GM12872 (cell line): ENCODE data around the gene IL1RAPL2.

Source experiments
- CTCF ChIP-seq: IDR thresholded peaks from 3 replicates; pipeline ENCODE4 v1.5.1; 2011; ENCODE audit warnings: low read depth, mild to moderate bottlenecking, low read length, moderate library complexity; ENCODE audit not compliant: insufficient read depth

IL1RAPL2 gene

GRCh38 chrX:104995546-104995945, 429.5 kb downstream of the IL1RAPL2 start:
- TF ChIP-seq CTCF, result no peak

GRCh38 chrX:105006103-105006502, 440.1 kb downstream of the IL1RAPL2 start:
- TF ChIP-seq CTCF, result no peak

- TF ChIP-seq CTCF, result no peak
Measured at GRCh38 chrX:105006996-105007395, 441.0 kb downstream of the IL1RAPL2 start.

GRCh38 chrX:105013719-105014118, 447.7 kb downstream of the IL1RAPL2 start:
- TF ChIP-seq CTCF, result no peak

GRCh38 chrX:105017641-105018040, 451.6 kb downstream of the IL1RAPL2 start:
- no peak for TF ChIP-seq CTCF

- TF ChIP-seq CTCF, result no peak
Measured at GRCh38 chrX:105018865-105019264, 452.9 kb downstream of the IL1RAPL2 start.

GRCh38 chrX:105038672-105039328, 472.8 kb downstream of the IL1RAPL2 start:
- TF ChIP-seq CTCF, result no peak

- no peak for TF ChIP-seq CTCF
Measured at GRCh38 chrX:105050921-105051320, 484.9 kb downstream of the IL1RAPL2 start.
